Mononuclear cell (primary cell): ENCODE data around the gene APBB3. TPM values are rescaled to one million over a fixed set of nuclear protein-coding genes. Genes with fewer than 3 reads are reported as not detected.

Experiments used
- H3K27me3 ChIP-seq: 2 replicates; pipeline ENCODE4 v1.6.0; 2011; ENCODE audit warnings: low read length, control low read depth; ENCODE audit not compliant: insufficient read depth
- H3K4me1 ChIP-seq: 2 replicates; pipeline ENCODE4 v1.5.1; 2011; ENCODE audit warnings: mild to moderate bottlenecking, low read length, control low read depth; ENCODE audit not compliant: insufficient read depth
- H3K4me3 ChIP-seq: 2 replicates; pipeline ENCODE4 v1.5.1; 2011; ENCODE audit warnings: mild to moderate bottlenecking, low read length, moderate library complexity
- H3K9me3 ChIP-seq: 2 replicates; pipeline ENCODE4 v1.5.1; 2011; ENCODE audit warnings: low read depth, mild to moderate bottlenecking, control low read depth, low read length
- total RNA-seq: library from RNA; depleted of rRNA; stranded (reverse); fragments of >200 nt; gene quantifications from one replicate; pipeline ENCODE4 v1.2.3, GENCODE V29; 2012

The APBB3 gene
- total RNA-seq, 1 donor: 24.2 TPM

DNA sequence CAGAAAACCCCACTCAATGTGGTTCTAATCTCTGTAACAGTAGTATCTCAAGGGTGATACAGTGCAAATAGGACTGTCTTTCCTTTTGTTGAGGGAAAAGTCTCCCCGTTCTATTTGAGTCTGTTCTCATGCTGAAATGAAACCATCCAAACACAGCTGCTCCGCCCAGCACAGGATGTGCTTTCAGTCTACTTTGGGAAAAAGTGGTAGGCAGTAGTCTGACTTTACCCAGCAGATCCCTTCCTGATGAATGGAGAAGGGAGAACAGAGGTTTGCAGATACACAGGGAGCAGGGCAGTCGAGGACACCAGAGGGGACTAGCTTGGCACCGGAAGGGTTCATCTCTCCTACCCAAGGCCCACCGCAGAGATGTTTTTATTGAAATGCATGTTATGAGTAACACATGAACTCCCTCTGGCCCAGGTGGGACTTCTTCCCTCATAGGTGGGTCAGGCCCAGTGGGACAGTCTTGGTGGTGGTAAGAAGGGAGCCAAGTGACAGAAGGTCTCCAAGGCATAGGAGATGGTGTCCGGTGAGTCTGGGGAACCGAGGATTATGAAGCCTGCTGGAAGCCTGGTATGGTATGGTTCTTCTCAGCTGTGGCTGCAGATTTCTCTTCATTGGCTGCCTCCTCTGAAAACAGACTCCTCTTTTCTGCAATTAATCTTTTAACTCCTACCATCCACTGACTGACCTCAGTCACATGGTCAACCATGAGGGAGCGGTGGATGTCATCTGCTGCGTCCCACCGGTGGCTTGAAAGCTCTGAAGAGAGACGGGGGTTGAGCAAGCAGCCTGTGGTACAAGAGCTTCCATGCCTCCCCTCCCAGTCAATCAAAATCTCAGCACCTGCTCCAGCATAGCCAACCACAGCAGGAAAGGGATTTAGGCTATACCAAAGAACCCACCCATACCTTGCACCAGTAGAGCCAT is 14.0 kb downstream of the APBB3 start:
- H3K9me3 ChIP-seq: no peaks in the 10 kb centered on the region
- no peak overlapping the region for H3K4me3 ChIP-seq
- H3K27me3 ChIP-seq: no peaks in the 10 kb centered on the region
- H3K4me1 ChIP-seq: peaks cover 62% of the 10 kb centered on the region

DNA sequence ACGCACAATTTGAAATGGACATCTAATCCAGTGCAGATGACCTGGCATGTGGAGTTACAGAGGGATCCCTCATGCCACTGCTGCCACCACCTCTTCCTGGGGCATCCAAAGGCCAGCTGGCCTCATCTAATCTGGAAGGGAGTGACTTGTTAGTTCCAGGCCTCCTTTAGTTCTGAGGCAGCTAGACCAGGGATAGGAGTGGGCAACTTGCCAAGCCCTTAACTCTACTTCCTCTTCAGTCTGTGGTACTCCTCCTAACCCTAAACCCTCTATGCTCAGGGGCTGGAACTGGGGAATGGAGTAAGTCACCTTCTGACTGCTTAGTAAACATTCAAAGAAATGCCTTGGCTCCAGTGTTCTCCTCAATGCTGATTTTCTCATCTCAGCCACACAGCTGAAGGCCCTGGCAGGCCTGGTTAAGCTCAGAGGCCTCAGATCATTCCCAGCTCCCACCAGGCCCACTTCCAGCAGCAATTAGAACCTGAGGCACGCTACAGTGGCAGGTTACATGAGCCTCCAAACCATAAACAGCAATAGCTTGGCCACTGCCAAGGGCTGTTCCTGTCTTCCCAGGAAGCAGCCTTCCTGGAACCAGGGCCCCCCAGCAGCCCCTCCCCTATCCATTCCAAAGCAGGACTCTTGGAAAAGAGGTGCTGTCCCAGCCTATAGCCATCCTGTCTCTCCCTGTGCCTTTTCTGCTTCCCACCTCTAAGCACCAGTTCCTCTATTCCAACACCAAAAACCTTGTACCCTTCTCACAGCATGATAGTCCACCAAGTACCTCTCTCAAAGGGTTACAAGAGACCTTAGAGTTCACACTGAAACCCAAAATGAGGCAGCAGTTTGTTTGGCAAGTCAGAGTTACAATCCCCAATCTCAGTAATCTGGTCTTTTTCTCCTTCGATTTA is 14.9 kb downstream of the APBB3 start:
- peaks cover 53% of the 10 kb centered on the region for H3K4me1 ChIP-seq
- no peaks in the 10 kb centered on the region for H3K9me3 ChIP-seq
- no peak overlapping the region for H3K4me3 ChIP-seq
- no peaks in the 10 kb centered on the region for H3K27me3 ChIP-seq

DNA sequence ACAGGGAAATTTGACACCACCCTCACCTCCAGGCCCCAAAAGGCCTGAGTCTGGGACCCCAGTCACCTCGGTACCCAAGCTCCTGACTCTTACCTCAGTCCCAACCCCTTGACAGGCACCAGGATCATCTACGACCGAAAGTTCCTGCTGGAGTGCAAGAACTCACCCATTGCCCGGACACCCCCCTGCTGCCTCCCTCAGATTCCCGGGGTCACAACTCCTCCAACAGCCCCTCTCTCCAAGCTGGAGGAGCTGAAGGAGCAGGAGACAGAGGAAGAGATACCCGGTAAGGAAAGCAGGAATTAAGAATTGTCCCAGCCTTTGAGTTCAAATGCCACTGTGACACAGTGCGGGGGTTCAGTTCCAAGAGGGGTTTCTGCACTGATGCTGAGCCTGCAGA is 15.6 kb downstream of the APBB3 start:
- H3K4me1 ChIP-seq: peaks cover 46% of the 10 kb centered on the region
- H3K27me3 ChIP-seq: no peaks in the 10 kb centered on the region
- H3K4me3 ChIP-seq: no peak overlapping the region
- H3K9me3 ChIP-seq: no peaks in the 10 kb centered on the region

DNA sequence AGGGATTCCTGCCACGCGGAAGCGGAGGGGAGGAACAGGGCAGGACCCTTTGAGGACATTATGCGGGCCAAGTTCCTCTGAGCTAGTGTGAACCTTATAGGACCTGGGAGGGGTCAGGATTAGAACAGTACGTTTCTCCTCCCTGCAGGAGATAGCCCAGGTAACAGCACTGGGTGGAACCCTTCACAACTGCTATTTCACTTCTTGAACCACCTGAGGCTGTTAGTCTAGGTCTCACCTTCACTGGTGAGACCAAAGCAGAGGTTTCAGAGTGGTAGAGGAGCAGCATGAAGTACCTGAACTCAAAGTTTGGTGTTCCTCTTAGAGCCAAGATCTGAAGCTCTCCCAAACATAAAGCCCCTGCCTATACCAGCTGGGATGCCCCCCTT is 16.1 kb downstream of the APBB3 start:
- H3K4me1 ChIP-seq: peaks cover 41% of the 10 kb centered on the region
- H3K9me3 ChIP-seq: no peaks in the 10 kb centered on the region
- H3K27me3 ChIP-seq: no peaks in the 10 kb centered on the region
- H3K4me3 ChIP-seq: peak overlapping the region; percentile 45

DNA sequence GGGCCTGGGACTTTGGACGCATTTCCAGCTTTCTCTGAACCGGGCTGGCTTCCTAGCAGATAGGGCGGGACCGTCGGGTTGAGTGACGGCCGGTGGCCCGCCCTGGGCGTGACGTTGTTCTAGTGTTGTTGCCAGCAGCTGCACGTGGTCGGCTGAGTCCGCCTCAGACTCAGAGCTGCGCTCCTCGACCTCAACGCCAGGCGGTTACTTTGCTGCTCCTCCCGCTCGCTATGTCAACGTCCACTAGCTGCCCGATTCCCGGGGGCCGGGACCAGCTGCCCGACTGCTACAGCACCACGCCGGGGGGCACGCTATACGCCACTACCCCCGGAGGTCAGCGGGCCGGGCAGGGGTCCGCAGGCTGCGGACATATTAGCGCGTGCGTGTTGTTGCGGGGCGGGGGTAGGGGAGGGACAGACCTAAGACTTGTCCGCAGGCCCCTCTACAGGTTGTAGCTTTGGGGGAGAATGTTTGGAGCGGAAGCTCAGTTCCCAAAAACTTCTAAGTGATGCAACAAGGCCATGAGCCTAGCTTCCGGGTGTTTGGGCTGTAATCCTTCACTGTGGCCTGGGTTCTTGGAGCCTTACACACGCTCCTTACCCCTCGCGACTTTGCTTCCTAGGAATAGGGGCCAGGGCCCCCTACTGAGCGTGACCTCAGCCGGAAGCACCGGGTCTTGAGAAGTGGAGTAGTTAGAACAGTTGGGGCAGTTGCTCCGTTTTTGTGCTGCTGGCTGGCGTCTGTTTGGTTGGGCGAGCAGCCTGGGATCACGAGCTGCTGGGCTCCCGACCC is 16.7 kb downstream of the APBB3 start, which contains the start of gene EIF4EBP3:
Gene EIF4EBP3, plus strand, starts transcription at position 155 of the 792 bp plus-strand sequence. Its CDS starts 76 bp downstream, at position 231.
- H3K4me3 ChIP-seq: peak within 1 kb of the TSS; percentile 45
- H3K27me3 ChIP-seq: no peaks in the 10 kb centered on the region
- no peaks in the 10 kb centered on the region for H3K9me3 ChIP-seq
- H3K4me1 ChIP-seq: peaks cover 38% of the 10 kb centered on the region

DNA sequence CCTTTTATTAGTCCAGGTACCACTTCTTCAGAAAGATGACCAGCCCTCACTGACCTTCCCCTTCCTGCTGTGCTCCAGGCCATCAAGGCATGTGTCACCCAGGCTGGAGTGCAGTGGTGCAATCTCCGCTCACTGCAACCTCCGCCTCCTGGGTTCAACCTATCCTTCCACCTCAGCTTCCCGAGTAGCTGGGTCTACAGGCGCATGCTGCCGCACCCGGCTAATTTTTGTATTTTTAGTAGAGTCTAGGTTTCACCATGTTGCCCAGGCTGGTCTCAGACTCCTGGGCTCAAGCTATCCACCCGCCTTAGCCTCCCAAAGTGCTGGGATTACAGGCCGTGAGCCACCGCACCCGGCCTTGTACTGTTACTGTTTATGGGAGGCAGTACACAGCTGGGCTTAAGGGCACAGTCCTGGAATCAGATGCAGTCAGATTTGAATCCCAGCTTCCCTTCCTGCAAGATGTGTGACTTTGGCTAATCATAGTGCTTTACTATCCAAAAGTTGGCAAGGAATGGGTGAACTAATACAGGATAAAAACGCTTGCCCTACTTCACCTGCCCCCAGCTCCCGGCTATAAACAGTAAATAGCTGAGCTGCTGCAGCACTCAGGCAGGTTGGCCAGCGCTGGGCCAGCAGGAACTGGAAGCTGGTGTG is 17.4 kb downstream of the APBB3 start:
- Histone ChIP-seq H3K4me3 (peak overlapping the region; percentile 45), H3K4me1 (peaks cover 38% of the 10 kb centered on the region), H3K27me3 (no peaks in the 10 kb centered on the region), H3K9me3 (no peaks in the 10 kb centered on the region)

DNA sequence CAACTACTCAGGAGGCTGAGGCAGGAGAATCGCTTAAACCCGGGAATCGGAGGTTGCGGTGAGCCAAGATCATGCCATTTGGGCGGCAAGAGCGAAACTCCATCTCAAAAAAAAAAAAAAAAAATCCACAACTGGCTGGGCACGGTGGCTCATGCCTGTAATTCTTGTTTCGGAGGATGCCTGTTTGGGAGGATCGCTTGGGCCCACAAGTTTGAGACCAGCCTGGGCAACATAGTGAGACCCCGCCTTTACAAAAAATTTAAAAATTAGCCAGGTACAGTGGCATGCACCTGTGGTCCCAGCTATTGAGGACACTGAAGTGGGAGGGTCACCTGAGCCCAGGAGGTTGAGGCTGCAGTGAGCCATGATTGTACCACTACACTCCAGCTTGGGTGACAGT is 18.8 kb downstream of the APBB3 start:
- Histone ChIP-seq H3K4me1 (peaks cover 38% of the 10 kb centered on the region), H3K27me3 (no peaks in the 10 kb centered on the region), H3K4me3 (no peak overlapping the region), H3K9me3 (no peaks in the 10 kb centered on the region)

DNA sequence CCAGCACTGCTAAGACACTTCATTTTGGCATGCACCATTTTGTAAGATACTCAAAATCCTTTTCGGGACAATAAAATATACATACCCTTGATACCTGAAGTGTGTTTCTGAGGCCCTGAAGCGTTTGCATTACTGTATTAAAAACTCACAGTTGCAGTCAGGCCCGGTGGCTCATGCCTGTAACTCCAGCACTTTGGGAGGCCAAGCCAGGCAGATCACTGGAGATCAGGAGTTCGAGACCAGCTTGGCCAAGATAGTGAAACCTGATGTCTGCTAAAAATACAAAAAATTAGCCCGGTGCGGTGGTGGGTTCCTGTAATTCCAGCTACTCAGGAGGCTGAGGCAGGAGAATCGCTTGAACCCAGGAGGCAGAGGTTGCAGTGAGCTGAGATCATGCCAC is 19.4 kb downstream of the APBB3 start:
- Histone ChIP-seq H3K4me1 (peaks cover 38% of the 10 kb centered on the region), H3K27me3 (no peaks in the 10 kb centered on the region), H3K9me3 (no peaks in the 10 kb centered on the region), H3K4me3 (no peak overlapping the region)

DNA sequence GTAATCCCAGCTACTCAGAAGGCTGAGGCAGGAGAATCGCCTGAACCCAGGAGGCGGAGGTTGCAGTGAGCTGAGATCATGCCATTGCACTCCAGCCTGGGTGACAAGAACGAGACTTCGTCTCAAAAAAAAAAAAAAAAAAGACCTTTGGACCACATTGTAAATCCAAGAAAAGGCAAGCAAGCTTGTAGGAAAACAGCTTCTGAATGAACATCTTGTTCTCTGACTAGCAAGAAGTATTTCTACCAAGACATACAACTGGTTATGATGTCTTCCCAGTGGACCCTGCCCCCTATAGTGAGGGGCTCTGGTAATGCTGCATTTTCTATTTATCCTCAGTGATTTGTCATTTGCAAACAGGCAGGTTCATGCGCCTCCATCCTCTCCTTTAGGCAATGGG is 21.4 kb downstream of the APBB3 start:
- no peaks in the 10 kb centered on the region for H3K9me3 ChIP-seq
- no peaks in the 10 kb centered on the region for H3K27me3 ChIP-seq
- H3K4me3 ChIP-seq: no peak overlapping the region
- H3K4me1 ChIP-seq: peaks cover 18% of the 10 kb centered on the region

DNA sequence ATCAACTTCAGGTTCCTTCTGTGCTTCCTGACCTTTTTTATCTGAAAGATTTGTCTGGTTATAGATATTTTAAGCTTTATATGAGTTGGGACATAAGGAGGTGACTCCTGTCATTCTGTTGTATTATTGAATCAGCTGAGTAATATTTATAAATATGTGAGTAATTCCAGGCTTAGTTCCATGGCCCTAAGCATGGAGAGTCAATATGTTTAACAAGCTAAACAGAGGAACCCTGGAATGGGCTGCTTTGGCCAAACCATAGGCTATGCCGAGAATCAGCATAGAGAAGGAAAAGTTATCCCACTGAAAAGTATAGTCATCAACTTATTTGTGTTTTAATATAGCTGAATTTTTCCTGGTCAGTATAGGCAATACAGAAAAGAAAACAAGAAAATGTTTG is 24.2 kb downstream of the APBB3 start:
- H3K9me3 ChIP-seq: no peaks in the 10 kb centered on the region

DNA sequence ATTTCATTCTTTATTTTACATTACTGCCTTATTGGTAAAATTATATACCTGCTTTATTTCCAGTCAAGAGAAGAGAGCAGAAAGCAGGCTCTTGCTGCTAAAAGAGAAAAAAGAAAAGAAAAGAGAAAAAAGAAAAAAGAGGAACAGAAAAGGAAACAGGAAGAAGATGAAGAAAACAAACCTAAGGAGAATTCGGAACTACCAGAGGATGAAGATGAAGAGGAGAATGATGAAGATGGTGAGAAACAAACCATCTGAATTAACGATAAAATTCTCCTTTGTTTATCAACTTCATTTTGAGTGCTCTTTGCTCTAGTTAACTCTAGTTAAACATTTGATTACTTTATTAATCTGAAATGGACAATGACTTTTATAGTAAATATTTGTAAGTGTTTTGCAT is 40.4 kb downstream of the APBB3 start:
- Histone ChIP-seq H3K27me3 (no peaks in the 10 kb centered on the region), H3K9me3 (no peaks in the 10 kb centered on the region), H3K4me1 (no peaks in the 10 kb centered on the region), H3K4me3 (no peak overlapping the region)

More for the DNA sequence above, 24.2 kb downstream of the APBB3 start:
- H3K4me3 ChIP-seq: no peak overlapping the region
- H3K4me1 ChIP-seq: no peaks in the 10 kb centered on the region
- H3K27me3 ChIP-seq: no peaks in the 10 kb centered on the region

DNA sequence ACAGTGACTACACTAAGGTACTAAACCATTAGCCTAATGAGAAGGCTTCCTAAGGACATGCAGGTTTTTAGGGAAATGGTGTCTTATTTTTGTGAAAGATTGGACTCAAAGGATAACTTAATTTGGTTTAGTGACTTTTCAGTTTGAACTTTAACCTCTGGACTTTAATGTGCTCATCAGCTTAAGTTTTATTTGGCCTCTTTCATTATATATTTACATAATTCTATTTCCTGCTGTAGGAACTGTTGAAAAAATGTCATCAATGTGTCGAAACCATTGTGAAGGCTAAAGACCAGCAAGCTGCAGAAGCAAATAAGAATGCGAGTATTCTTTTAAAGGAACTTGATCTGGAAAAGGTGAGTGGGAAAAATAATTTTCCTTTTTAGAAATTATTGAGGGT is 51.3 kb downstream of the APBB3 start:
- no peaks in the 10 kb centered on the region for H3K27me3 ChIP-seq
- H3K4me3 ChIP-seq: no peak overlapping the region
- no peaks in the 10 kb centered on the region for H3K4me1 ChIP-seq
- H3K9me3 ChIP-seq: no peaks in the 10 kb centered on the region

DNA sequence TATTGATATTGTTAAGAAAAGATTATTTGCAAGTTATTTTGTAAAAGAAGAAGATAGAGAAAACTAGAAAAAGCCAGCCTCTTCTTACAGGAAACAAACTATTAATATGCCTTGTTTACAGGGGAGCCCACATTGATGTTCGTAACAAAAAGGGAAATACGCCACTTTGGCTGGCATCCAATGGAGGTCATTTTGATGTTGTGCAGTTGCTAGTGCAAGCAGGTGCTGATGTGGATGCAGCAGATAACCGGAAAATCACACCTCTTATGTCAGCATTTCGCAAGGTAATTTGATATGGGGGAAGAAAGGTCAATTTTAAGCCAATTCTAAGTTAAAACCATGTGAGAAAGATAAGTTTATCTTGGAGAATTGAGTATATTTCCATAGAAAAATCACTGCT is 54.5 kb downstream of the APBB3 start:
- H3K4me1 ChIP-seq: no peaks in the 10 kb centered on the region
- no peak overlapping the region for H3K4me3 ChIP-seq
- no peaks in the 10 kb centered on the region for H3K9me3 ChIP-seq
- no peaks in the 10 kb centered on the region for H3K27me3 ChIP-seq
